Measurements from ENCODE around the gene BMPER.

The BMPER gene

GRCh38 chr7:33905389-33906032 lies at the start of gene BMPER:
Gene BMPER (plus strand): TSS chr7:33905539. CDS start chr7:33905614, 75 bp downstream.
- in situ Hi-C loops (cut with MboI; ENCODE audit: low sequenced_read_pairs) = no loop called here

DNA sequence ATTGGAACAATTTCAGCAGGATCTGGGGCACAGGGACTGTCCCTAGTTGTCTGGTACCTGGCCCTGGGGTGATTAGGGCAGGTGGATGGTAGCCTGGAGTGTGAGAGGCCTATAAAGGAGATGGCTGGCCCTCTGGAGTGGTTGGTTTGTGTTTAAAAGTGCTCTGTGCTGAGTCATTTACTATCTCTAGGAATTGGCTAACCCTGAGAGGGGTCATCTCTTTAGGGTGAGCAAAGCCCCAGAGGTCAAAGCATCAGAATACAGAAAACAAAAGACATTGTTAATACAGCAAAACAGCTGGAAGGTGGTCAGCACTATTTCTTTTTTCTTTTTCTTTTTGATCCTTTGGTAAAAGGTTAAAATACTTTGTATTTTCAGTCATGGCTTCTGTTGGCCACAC lies 43.4 kb upstream of the BMPER start:
- in situ Hi-C loops (cut with MboI; ENCODE audit: low sequenced_read_pairs) = no loop called here

DNA sequence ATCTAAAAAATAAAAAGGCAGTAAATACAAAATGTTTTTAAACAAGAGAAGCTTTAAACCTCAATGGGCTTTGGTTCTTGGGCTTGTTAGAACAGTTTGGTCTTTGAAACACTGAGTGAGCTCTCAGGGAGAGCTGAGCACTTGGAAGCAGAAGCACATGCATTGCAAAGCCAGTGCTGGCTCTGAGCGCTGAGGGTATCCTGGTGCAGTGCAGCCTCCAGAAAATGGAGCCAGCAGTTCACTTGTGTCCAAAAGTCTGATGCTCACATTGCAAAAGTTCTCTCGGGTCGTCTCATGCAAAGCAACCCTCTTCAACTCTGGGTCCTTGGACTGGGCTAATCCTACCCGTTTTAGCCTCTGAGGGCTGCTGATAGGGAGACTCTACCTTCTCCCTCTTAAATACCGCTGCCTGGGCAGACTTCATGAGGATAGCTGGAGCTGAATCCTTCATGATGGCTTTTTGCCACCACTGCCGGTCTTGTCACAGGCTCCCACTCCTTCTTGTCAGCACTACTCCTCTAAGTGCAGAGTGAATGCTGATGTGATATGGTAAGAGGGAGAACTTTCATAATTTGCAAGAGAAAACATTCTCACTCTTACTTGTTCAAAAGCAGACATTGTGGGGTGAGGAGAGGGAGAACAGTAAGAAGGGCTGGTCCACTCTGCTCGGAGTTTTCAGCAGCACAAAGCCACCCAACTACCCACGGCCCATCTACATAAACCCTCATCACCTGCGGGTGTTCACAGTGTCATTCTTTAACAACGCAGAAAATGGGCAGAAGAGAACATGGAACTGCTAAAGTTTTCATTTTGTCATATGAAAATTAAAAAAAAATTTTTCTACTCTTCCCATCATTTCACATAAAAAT lies 42.2 kb upstream of the BMPER start:
- in situ Hi-C loops (cut with MboI; ENCODE audit: low sequenced_read_pairs) = no loop called here

- in situ Hi-C loops (cut with MboI; ENCODE audit: low sequenced_read_pairs) = no loop called here
Measured at GRCh38 chr7:33868166-33868565, 37.2 kb upstream of the BMPER start.

GRCh38 chr7:33869176-33869575 lies 36.2 kb upstream of the BMPER start:
- in situ Hi-C loops (cut with MboI; ENCODE audit: low sequenced_read_pairs) = no loop called here

DNA sequence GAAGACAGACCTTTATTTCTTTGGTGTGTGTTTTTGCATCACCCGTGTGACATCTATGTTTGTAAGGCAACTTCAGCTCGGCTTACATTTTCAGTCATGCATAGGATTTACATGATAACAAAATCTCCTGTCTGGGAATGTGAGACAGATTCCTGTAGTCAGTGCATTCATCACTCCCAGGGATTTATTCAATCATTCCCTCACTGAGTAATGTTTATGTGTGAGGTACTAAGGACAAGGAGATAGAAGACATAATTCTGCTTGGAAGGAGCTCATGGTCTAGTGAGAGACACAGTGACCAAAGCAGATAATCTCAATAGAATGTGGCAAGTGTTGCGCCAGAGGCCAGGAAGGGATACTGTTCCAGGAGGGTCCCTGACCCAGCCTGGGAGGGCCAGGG lies 35.2 kb upstream of the BMPER start:
- in situ Hi-C loops (cut with MboI; ENCODE audit: low sequenced_read_pairs) = no loop called here

DNA sequence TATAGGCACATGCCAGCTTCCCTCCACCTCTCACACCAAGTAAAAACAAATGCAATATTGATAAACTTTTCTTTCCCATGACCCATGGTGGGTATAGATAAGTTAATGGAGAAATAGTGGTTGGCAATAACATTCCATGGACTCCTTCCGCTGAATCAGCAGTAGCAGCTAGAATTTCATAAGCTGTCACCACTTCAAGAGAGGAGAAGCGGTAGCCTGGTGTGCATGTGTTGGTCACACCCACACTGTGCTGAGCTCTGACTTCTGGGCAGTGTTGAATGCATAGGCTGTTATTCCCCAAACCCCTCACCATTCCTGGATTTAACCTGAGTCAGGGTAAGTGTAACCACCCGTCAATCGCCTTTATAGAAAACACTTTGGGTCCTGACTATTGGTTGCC lies 32.5 kb upstream of the BMPER start:
- in situ Hi-C loops (cut with MboI; ENCODE audit: low sequenced_read_pairs) = no loop called here

DNA sequence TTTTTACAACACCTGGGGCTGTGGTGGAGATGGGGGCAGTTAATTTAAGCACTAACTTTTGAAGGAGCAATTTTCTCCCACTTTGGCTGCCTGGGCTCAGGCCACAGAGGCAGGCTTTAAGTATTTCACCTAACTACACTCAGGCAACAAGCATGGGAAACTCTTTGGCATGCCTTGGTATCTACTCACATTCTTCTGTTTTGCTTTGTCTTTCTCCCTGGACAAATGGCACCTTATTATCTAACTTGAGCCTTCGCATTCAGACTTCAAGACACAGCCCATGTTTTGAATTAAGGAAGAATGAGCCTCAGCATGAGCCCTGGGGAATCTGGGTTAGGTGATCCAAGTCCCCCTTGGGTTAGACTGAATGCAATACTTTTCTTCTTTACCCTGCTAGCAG lies 31.8 kb upstream of the BMPER start:
- in situ Hi-C loops (cut with MboI; ENCODE audit: low sequenced_read_pairs) = no loop called here

GRCh38 chr7:33873981-33874750 lies 31.2 kb upstream of the BMPER start:
- in situ Hi-C loops (cut with MboI; ENCODE audit: low sequenced_read_pairs) = no loop called here

DNA sequence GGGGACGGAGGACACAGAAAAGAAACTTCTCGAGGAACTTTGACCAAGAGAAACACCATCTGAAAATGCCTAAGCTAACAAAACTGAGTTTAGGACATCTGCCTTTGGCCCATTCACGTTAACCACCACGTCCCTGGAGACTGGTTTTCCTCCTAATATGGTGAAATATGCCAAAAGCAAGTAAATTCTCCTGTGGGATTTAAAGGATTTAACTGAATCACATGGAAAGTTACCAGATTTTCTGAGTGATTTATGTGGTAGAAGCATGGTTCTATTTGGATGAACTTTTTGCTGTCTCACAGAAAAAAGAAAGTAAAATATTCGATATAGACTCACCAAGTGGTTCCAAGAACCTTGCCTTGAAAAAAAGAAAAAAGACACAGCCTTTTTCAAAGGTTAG lies 30.4 kb upstream of the BMPER start:
- in situ Hi-C loops (cut with MboI; ENCODE audit: low sequenced_read_pairs) = no loop called here

- in situ Hi-C loops (cut with MboI; ENCODE audit: low sequenced_read_pairs) = no loop called here
Measured at GRCh38 chr7:33876596-33877274, 28.6 kb upstream of the BMPER start.

- in situ Hi-C loops (cut with MboI; ENCODE audit: low sequenced_read_pairs) = no loop called here
Measured at GRCh38 chr7:33880787-33881186, 24.6 kb upstream of the BMPER start.

GRCh38 chr7:33881316-33881715 lies 24.0 kb upstream of the BMPER start:
- in situ Hi-C loops (cut with MboI; ENCODE audit: low sequenced_read_pairs) = no loop called here

DNA sequence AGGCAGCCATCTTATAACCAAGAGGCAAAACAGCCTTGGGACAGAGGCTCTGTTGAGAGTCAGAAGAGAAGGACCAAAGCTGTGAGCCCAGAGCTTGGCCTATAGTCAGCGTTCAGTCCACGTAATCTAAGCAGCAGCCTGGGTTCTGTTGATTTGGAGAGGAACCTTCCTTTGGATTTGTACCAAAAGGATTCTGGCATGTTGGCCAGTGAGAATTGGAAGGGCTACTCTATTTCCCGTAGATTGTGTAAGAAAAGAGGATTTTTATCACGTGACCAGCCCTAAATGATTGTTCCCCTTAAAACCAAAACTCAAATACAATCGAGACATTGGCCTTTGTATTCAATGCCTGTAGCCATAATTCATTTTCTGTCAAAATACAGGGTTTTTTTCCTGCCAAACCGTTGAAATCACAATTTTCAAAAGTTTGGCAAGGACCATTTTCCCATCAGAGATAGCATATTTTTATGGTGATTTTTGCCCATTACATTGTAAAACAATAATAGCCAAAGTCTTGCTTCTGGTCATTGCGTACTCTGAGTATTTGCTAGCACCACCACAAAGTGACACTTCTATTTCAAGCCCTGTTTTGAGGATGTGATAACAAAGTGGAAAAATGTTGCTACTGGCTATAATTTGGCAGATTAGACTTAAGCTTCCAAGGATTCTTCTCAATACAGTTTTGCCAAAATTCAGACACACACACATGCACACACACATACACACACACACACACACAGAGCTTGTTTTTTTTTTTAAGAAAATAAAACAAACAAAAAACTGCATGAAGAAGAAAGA lies 23.1 kb upstream of the BMPER start:
- in situ Hi-C loops (cut with MboI; ENCODE audit: low sequenced_read_pairs) = no loop called here

- in situ Hi-C loops (cut with MboI; ENCODE audit: low sequenced_read_pairs) = no loop called here
Measured at GRCh38 chr7:33882950-33883670, 22.2 kb upstream of the BMPER start.

GRCh38 chr7:33883671-33883965 lies 21.7 kb upstream of the BMPER start:
- in situ Hi-C loops (cut with MboI; ENCODE audit: low sequenced_read_pairs) = no loop called here

DNA sequence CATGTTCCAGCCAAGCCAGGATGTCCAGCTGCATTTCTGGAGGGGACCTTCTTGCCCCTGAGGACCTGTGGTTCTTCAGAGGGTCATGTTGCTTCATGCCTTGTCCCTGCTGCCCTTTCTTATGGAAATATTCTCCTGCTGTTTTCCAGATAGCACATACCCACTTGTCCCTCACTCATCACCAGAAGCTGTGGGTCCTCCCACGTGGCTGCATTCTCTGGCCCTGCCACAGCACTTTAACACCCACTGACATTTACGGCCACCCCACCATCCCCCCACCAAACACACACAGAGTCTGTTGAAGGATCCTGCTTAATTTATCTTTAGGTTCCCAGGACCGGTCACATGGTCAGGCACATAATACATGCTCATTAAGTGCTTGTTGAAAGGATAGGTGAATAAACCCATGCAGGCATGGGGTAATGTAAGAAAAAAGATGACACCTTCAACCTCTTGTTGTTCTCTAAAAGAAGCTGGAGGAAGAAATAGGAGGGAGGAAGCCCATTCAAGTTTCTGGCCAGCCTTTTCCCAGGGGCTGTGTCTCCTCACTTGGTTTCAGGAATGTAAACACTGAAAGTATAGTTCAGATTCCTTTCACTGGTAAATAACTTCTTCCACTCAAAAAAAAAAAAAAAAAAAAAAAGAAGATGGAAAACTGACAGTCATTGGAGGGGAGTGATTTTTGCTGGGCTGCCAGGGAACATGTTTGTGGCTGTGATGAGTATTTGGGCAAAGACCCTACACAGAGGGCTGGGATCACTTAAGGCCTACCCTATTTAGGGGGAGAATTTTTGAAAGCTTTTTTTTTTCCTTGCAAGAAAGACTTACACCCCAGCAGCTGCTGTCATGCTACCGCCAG lies 19.8 kb upstream of the BMPER start:
- in situ Hi-C loops (cut with MboI; ENCODE audit: low sequenced_read_pairs) = no loop called here

GRCh38 chr7:33886149-33886623 lies 19.2 kb upstream of the BMPER start:
- in situ Hi-C loops (cut with MboI; ENCODE audit: low sequenced_read_pairs) = no loop called here
